RWPE2 (cell line): ENCODE results near the gene MMP7.

Source experiments
- ATAC-seq: fragments of 200-7000 bp; cut with Tn5 transposase; 3 replicates; pipeline ENCODE4 v1.9.1; 2021; ENCODE audit warnings: low read depth
- DNase-seq: peaks from one replicate; pipeline ENCODE4 v3.0.0-alpha.2; 2020; ENCODE audit warnings: low spot score
- H3K27ac ChIP-seq: fragments of 450-650 bp; 2 replicates; pipeline ENCODE4 v1.5.1; 2017; ENCODE audit warnings: mild to moderate bottlenecking; ENCODE audit not compliant: poor library complexity, severe bottlenecking
- H3K27me3 ChIP-seq: fragments of 250-450 bp; sonication (Bioruptor Pico); 2 replicates; pipeline ENCODE4 v1.5.1; 2021; ENCODE audit warnings: mild to moderate bottlenecking, moderate library complexity; ENCODE audit not compliant: insufficient read depth, poor library complexity, severe bottlenecking
- H3K36me3 ChIP-seq: fragments of 250-450 bp; sonication (Bioruptor Pico); 2 replicates; pipeline ENCODE4 v1.5.1; 2020; ENCODE audit warnings: low read depth, mild to moderate bottlenecking, moderate library complexity
- H3K4me1 ChIP-seq: fragments of 250-450 bp; sonication (Bioruptor Pico); 2 replicates; pipeline ENCODE4 v1.5.1; 2021; ENCODE audit warnings: mild to moderate bottlenecking, moderate library complexity; ENCODE audit not compliant: insufficient read depth, poor library complexity, severe bottlenecking
- H3K4me3 ChIP-seq: fragments of 250-450 bp; sonication (Bioruptor Pico); 2 replicates; pipeline ENCODE4 v1.5.1; 2021; ENCODE audit warnings: mild to moderate bottlenecking, moderate library complexity; ENCODE audit not compliant: severe bottlenecking
- H3K9me3 ChIP-seq: fragments of 250-450 bp; sonication (Bioruptor Pico); 2 replicates; pipeline ENCODE4 v1.5.1; 2021; ENCODE audit warnings: mild to moderate bottlenecking, moderate library complexity; ENCODE audit not compliant: severe bottlenecking
- TF ChIP-seq, protein P1 (sequence below): fragments of 450-650 bp; IDR thresholded peaks from one replicate; pipeline ENCODE4 v1.5.1; 2017; ENCODE audit warnings: mild to moderate bottlenecking, moderate library complexity; ENCODE audit not compliant: poor library complexity, severe bottlenecking

The MMP7 gene

DNA sequence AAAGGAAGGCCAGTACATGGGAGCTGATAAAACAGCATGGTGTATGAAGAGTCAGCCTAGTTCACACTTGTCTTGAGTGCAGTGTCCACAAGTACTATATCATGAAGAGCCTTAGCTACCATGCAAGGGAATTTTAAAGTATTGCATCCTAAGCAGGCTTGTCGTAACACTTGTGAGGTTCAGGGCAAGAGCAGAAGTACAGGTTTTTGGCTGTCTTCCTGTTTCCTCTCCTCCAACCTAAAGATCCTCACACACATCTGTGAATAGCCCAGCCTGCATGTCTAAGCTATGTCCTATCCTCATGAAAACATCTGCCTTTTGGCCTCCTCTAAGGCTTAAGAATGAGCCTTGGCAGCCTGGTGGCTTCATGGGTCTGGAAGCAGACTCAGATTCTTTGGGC lies 43.3 kb downstream of the MMP7 start:
- Histone ChIP-seq H3K27ac (no peak overlapping the region), H3K36me3 (no peaks in the 10 kb centered on the region), H3K27me3 (no peaks in the 10 kb centered on the region), H3K4me3 (no peak overlapping the region), H3K9me3 (no peaks in the 10 kb centered on the region), H3K4me1 (peaks cover 6% of the 10 kb centered on the region)
- ATAC-seq (no peak), DNase-seq (no peak)
- TF ChIP-seq, protein P1, sequence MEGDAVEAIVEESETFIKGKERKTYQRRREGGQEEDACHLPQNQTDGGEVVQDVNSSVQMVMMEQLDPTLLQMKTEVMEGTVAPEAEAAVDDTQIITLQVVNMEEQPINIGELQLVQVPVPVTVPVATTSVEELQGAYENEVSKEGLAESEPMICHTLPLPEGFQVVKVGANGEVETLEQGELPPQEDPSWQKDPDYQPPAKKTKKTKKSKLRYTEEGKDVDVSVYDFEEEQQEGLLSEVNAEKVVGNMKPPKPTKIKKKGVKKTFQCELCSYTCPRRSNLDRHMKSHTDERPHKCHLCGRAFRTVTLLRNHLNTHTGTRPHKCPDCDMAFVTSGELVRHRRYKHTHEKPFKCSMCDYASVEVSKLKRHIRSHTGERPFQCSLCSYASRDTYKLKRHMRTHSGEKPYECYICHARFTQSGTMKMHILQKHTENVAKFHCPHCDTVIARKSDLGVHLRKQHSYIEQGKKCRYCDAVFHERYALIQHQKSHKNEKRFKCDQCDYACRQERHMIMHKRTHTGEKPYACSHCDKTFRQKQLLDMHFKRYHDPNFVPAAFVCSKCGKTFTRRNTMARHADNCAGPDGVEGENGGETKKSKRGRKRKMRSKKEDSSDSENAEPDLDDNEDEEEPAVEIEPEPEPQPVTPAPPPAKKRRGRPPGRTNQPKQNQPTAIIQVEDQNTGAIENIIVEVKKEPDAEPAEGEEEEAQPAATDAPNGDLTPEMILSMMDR: no peak

DNA sequence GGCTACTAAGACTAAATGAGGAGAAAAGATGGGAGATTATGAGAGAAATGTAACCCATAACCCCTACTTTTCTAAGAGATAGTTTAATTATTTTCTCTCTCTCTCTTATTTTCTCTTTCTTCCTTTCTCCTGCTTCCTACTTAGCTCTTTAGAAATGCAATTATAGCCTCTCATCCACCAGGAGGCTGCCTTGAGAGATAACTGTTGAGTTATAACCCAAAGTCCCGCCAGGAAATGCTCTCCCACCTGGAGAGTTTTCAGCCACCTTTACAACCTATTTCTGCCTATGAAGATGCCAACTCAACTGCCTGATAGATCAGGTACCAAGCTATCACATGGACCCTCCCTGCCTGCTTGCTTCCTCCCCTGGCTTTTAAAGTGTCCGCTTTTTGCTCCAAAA lies 44.0 kb downstream of the MMP7 start:
- no peak overlapping the region for H3K27ac ChIP-seq
- H3K9me3 ChIP-seq: no peaks in the 10 kb centered on the region
- no peak for ATAC-seq
- no peaks in the 10 kb centered on the region for H3K36me3 ChIP-seq
- DNase-seq: no peak
- TF ChIP-seq, protein P1: no peak
- H3K4me3 ChIP-seq: no peak overlapping the region
- no peaks in the 10 kb centered on the region for H3K27me3 ChIP-seq
- peaks cover 6% of the 10 kb centered on the region for H3K4me1 ChIP-seq

DNA sequence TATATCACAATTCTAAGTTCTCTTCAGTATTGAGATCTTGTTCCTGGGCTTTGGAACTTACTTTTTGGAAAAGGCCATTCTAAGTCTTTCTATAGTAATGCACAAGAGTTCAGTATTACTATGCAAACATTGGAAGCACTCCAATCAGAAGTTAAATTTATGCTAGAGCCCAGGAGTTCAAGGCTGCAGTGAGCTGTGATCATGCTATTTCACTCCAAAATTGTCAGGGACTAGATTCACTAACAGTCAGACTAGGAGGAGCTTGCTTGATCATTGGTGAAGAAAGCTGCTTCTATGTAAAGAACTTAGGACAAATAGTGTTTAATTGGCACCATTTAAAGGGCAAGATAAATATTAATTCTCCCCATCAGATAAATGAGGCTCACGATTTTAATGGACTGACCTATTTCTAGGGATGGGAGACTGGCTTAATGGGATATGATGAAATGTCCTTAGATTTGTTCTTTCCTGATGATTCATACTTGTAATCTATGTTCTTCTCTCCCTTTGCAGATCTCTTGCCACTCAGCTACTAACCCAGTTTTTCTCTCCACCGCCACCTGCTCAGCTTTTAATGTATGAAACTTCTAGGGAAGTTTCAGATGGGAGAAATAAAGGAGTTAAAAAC lies 45.3 kb downstream of the MMP7 start:
- Histone ChIP-seq H3K9me3 (no peaks in the 10 kb centered on the region), H3K4me3 (no peak overlapping the region), H3K36me3 (no peaks in the 10 kb centered on the region), H3K4me1 (peaks cover 6% of the 10 kb centered on the region), H3K27me3 (no peaks in the 10 kb centered on the region), H3K27ac (no peak overlapping the region)
- DNase-seq: no peak
- TF ChIP-seq, protein P1: no peak
- ATAC-seq: peak; percentile 68

DNA sequence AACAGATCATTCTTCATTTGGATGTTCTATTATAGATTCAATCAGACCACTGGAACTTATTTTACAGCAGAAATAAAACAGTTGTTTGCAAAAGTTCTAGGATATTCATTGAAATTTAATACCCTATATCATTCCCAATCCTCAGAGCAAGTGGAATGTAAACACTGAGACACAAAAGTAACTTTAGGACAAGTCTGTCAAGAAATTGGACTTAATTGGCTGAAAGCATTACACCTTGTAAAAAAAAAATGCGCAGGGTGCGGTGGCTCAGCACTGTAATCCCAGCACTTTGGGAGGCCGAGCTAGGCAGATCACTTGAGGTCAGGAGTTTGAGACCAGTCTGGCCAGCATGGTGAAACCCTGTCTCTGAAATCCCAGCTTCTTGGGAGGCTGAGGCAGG lies 48.1 kb downstream of the MMP7 start:
- no peak for ATAC-seq
- peaks cover 7% of the 10 kb centered on the region for H3K4me1 ChIP-seq
- TF ChIP-seq, protein P1: no peak

DNA sequence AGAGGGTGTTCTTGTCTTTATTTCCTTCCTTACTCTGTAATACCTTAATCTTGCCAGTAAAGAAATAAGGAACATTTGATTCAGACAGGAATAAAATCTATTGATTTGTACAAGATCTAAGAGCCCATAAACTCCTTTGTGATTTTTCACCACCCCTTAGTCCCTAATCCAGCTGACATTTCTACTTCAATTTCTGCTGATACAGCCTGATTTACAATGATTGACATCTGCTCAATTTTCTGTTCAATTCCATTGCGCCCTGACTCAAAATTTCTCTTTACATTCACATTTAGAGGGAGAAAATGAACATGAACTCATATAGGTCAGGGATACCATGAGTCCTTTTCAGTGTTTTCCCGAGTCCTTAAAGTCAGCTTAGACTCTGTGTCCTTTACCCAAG lies 50.8 kb downstream of the MMP7 start:
- no peak overlapping the region for H3K27ac ChIP-seq
- TF ChIP-seq, protein P1: no peak
- peaks cover 17% of the 10 kb centered on the region for H3K4me1 ChIP-seq
- ATAC-seq: no peak
- DNase-seq: no peak
- H3K4me3 ChIP-seq: no peak overlapping the region
- H3K27me3 ChIP-seq: no peaks in the 10 kb centered on the region
- no peaks in the 10 kb centered on the region for H3K9me3 ChIP-seq
- no peaks in the 10 kb centered on the region for H3K36me3 ChIP-seq

More for the DNA sequence above, 48.1 kb downstream of the MMP7 start:
- no peak overlapping the region for H3K27ac ChIP-seq
- no peaks in the 10 kb centered on the region for H3K9me3 ChIP-seq
- H3K27me3 ChIP-seq: no peaks in the 10 kb centered on the region
- H3K36me3 ChIP-seq: no peaks in the 10 kb centered on the region
- DNase-seq: no peak
- no peak overlapping the region for H3K4me3 ChIP-seq
